Cardiac fibroblast (primary cell): ENCODE results near the gene CDH23.

Experiments used
- DNase-seq, 2 donors: peaks; one replicate each; pipeline versions ENCODE4 v3.0.0 to v3.0.0-alpha.2; 2010; ENCODE audit warnings: low read depth in 2 of 2
- H3K4me3 ChIP-seq, 2 donors: replicated peaks in 1 of 2; 1 replicate in 1 of 2; 2 replicates in 1 of 2; pipeline ENCODE4 v1.5.1; 2011; ENCODE audit warnings: low read depth in 2 of 2, low read length in 2 of 2, mild to moderate bottlenecking in 2 of 2, moderate library complexity in 1 of 2
- CTCF ChIP-seq: IDR thresholded peaks from one replicate; pipeline ENCODE4 v1.5.1; 2011; ENCODE audit warnings: low read depth, mild to moderate bottlenecking, low read length, inconsistent platforms

The CDH23 gene

GRCh38 chr10:71512761-71513539 lies 116.2 kb downstream of the CDH23 start:
- no peak overlapping the region for H3K4me3 ChIP-seq
- no peak for TF ChIP-seq CTCF
- no peak for DNase-seq

GRCh38 chr10:71513540-71513853 lies 116.8 kb downstream of the CDH23 start:
- TF ChIP-seq CTCF = no peak
- no peak overlapping the region for H3K4me3 ChIP-seq
- no peak for DNase-seq

GRCh38 chr10:71513936-71514335 lies 117.2 kb downstream of the CDH23 start:
- peak in 1 of 2 donors; percentile 11 for DNase-seq
- TF ChIP-seq CTCF = no peak
- no peak overlapping the region for H3K4me3 ChIP-seq

- no peak for DNase-seq
- no peak for TF ChIP-seq CTCF
- H3K4me3 ChIP-seq = no peak overlapping the region
These were observed 118.9 kb downstream of the CDH23 start for GRCh38 chr10:71515531-71516172.

- H3K4me3 ChIP-seq = no peak overlapping the region
- no peak for TF ChIP-seq CTCF
- DNase-seq = no peak
These were observed 120.2 kb downstream of the CDH23 start for GRCh38 chr10:71516890-71517289.

- H3K4me3 ChIP-seq = no peak overlapping the region
- no peak for DNase-seq
- no peak for TF ChIP-seq CTCF
These were observed 120.8 kb downstream of the CDH23 start for GRCh38 chr10:71517298-71518169.
